NCI-H2227 treated with DMSO at 0.1 percent for 48 hours (cell line): Measurements from ENCODE around the gene FETUB.

ENCODE experiments used
- DNase-seq: peaks from one replicate; lab custom pipeline; 2025; lab: John Stamatoyannopoulos, UW

Gene FETUB

DNA sequence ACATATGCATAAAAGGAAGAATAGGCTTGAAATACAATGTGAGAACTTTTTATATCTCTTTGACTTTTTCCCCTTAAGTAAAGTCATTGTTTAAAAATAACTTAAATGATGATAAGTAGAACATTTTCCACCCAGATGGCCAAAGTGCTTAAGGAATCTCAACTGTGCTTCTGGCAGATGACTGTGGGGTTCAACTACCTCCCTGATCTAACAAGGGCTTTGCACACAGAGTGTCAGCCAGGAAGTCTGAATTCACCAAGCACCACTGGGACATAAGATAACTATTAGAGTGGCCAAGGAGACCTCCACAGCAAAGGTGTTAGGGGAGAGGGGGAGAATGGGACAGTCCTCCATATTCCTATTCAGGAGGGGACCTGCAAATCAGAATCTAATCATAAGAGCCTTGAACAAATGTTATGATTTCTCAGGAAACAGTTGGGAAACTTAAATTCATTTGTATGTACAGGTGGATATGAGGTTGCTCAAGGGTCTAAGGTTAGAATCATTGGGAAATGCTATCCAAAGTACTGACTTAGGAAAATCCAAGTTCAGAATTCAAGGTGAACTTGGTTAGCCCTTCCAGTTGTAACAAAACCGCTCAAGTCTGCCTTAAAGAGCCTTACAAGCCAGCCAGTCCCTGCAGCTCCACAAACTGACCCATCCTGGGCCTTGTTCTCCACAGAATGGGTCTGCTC, at the start of gene FETUB:
Gene FETUB, plus strand, starts transcription at position 622 of the 695 bp plus-strand sequence. Its CDS starts 62 bp downstream, at position 684.
- DNase-seq = no peak

- DNase-seq = no peak
These were observed 49.5 kb upstream of the FETUB start for GRCh38 chr3:186590580-186591295.

DNA sequence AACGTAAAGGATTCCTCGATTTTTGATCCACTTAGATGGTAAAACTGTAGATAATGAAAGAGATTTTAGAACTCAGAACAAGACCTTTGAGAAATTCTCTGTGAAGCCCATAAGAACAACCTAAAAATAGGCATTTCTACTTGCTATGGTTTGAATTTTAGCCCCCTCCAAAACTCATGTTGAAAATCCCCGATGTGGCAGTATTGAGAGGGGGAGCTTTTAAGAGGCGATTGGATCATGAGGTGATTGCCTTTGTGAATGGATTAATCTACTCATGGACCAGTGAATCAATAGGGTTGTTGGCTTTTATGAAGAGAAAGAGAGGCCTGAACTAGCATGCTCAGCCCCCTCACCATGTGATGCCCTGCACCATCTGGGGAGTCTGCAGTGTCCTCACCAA, 47.5 kb upstream of the FETUB start:
- no peak for DNase-seq

GRCh38 chr3:186593862-186594261, 46.3 kb upstream of the FETUB start:
- no peak for DNase-seq

DNA sequence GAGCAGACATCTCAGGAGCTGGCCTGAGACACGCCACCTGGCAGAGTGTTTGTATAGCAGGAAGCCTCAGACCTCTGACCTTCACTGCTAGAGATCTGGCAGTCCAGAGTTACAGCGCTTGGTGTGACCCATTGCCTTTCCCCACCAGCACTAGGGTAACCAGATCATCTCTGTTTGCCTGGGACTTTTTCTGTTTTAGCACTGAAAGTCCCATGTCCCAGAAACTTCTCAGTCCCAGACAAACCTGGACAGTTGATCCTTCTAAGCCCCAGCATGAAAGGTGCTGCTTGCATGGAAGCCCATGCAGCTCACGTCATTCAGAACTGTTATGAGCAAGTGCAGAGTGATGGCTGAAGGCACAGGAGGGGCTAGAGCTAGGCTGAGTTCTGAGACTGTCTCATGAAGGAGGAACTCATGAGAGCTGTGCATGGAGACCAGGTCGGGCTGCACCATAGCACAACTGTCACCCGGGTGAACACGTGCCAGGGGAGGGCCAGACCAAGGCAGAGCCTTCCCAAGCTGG, 45.5 kb upstream of the FETUB start:
- DNase-seq = no peak

- DNase-seq = no peak
These were observed 43.5 kb upstream of the FETUB start for GRCh38 chr3:186596568-186597287.

DNA sequence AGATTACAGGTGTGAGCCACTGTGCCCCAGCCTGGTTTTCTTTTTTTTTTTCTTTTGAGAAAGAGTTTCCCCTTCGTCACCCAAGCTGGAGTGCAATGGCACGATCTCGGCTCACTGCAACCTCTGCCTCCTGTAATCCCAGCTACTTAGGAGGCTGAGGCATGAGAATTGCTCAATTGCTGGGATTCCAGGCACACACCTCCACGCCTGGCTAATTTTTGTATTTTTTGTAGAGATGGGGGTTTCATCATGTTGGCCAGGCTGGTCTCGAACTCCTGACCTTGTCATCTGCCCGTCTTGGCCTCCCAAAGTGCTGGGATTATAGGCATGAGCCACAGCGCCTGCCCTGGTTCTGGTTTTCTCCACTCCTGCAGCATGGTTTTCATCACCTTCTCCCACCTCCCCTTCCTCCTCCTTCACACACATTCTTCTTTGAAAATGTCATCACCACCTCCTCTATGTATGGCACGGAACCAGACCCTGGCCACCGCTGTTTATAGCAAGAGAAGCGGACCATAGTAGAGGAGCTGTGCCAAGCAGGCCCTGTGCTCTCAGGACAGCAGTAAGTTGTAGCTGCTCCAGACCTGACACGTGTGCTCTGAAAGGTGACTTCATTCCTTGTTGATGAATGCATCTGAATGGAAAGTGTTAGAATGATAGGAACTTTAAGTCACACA, 42.0 kb upstream of the FETUB start:
- DNase-seq = no peak

DNA sequence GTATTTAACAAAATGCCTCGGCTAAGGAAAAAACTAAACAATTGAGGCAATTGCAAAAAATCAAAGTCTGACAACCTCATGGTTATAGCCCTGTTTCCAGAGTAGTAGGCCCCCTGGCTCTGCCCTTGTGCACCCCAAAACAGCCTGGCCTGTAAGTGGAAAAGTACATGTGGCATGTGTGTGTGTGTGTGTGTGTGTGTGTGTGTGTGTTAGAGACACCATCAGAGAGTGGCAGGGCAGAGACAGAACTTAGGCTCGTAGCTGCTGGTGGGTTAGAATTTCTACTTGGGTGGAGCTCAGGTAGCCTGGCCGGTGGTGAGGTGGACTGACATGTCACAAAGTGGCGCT, 41.4 kb upstream of the FETUB start:
- no peak for DNase-seq

DNA sequence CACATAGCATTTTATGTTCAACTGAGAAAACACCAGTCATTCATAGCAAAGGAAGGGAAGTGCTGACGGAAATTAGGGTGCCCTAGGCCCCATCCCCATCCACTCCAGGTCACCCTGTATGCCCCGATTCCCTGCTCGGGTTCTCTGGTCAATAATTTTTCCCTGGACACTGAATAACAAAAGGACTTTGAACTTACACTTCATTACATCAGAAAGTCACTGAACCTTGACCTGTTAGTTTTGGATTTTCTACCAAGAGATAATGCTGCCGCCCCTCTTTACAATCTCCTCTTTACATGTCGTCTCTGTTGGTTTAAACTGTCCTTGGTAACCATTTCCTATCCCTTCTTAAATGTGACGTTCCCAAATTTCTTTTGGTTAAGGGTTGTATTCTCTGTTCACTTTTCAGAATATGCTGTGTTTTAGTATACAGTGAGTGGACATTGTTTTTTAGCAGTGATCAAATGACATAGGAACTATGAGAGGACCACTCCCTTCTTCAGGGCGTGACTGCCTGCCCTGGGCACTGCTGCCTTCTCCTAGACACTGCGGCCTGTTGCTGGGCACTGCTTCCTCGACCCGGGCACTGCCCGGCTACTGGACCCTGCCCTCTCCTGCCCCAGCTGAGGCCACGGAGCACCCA, 40.9 kb upstream of the FETUB start:
- no peak for DNase-seq

DNA sequence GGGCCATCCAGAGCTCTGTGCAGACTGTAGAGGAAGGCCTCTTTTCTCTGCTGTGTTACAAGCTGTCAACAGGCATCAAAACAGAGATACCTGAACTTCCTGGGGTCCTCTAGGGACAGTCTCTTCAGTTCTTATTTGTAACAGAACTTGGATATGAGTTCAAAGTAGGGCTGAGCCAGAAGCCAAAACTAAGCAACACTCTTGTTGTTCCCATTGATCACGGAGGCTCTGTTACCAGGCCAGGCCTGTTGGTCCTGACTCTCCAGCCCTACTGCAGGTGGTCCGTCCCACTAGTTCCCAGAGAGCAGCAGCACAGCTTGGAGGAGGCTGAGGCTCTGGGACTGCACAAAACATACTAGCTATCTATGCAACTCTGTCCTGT, 40.4 kb upstream of the FETUB start:
- no peak for DNase-seq

- DNase-seq = no peak
These were observed 39.3 kb upstream of the FETUB start for GRCh38 chr3:186600896-186601295.

GRCh38 chr3:186603159-186603558, 37.0 kb upstream of the FETUB start:
- no peak for DNase-seq

DNA sequence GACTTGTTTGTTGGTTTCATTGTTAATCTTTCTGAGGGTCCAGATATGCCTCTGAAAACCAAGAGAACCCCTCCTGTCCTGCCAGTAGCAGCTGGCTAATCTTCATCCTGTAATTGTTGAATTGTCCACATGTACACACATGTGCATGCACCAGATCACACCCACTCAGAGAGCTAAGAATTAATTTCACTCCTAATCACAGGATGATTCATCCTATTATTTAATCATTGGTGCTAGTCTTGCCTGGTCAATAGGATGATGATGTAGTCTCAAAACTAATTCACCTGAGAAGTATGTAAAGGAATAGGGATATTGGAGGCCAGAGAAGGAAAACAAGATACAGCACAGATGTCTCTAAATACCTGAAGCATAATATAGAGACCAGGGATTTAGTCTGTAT, 35.1 kb upstream of the FETUB start:
- no peak for DNase-seq

DNA sequence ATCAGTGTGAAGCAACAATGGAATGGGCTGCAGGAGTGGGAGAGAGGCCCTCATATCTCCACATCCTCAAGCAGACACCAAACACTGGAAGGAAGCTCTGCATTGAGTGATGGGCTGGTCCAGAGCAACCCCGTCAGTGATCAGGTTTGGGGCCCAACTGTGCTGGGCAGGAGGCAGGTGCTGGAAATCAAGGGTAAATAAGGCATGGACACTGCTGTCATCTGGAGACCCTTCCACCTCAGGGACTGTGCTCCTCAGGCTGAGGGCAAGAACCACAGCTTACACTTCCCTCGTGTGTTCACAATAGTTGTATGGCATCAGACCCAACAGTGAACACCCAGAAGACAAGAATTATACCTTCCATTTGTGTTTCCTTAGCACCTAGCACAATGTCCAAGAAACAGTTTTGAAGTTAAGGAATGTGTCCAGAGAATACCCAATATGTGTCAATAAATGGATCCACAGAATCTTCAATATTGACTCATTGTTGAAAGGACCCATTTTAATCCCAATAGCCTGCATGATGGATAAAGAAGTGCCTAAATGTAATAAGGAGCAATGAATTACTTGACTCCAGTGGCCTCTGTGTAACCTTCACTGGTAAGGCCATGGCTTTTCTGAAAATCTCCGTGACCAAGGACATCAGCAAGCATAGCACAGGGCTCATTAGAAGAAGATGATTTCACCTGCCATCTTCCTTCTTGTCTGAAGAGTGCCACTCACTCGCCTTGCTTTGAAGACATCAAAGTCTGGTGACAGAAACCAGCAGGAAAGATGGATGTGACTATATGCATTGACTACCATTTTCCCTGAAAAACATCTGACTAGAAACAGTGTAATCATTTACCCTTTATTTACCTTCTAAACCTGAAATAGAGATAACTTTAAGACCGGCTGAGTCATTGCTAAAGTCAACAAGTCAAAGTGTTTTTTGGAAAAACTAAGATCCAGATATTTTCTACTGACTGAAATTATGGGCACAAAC, 34.3 kb upstream of the FETUB start:
- no peak for DNase-seq

- no peak for DNase-seq
These were observed 31.5 kb upstream of the FETUB start for GRCh38 chr3:186608624-186609215.

GRCh38 chr3:186609247-186609868, 30.8 kb upstream of the FETUB start:
- no peak for DNase-seq

DNA sequence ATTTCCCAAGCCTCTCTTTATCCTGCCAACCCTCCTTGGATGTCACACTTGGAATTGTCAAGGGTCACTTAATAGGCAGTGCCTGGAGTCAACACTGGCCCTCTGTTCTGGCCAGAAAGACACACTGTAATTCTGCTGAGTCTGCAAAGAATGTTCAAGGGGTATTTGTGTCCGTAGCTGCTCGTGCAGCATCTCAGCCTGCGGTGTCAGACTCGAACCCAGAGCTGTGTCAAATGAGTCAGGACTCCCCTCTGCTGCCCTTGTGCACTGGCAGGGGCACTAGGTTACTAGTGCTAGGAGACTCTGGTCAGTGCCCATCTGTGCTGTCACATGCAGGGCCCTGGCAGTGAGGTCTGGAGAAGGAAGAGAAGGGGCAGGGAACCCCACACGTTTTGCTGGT, 28.1 kb upstream of the FETUB start:
- no peak for DNase-seq

GRCh38 chr3:186612721-186613636, 27.2 kb upstream of the FETUB start, which contains the start of gene AHSG:
AHSG (plus strand) TSS chr3:186613060; CDS start chr3:186613142, 82 bp downstream.
- DNase-seq = no peak
